PC-3 (cell line): ENCODE measurements around the gene NPFFR1. TPM values are rescaled to one million over a fixed set of nuclear protein-coding genes. Genes with fewer than 3 reads are reported as not detected.

ENCODE experiments used
- ATAC-seq: fragments of 200-7000 bp; cut with Tn5 transposase; 2 replicates; pipeline ENCODE4 v1.9.1; 2020; ENCODE audit warnings: mild to moderate bottlenecking, moderate library complexity
- BruUV-seq: library from RNA; stranded (reverse); fragments of 400-500 nt; replicated peaks from 2 replicates; lab custom pipeline; 2021; lab: Mats Ljungman, UMichigan
- CTCF ChIA-PET: fragments of 300-600 bp; sonication (Branson Sonifier 250); formaldehyde crosslinking; loops from one replicate; lab custom pipeline; 2022; ENCODE audit warnings: antibody characterized with exemption; lab: Charles Lee
- POLR2A ChIA-PET: fragments of 300-600 bp; sonication (Branson Sonifier 250); formaldehyde crosslinking; loops from one replicate; lab custom pipeline; 2022; ENCODE audit warnings: antibody characterized with exemption; ENCODE audit not compliant: unreplicated experiment; lab: Charles Lee
- DNase-seq: peaks from one replicate; pipeline ENCODE4 v3.0.0-alpha.2; 2015
- H2AFZ ChIP-seq: fragments of 300-600 bp; sonication (generic); 2 replicates; pipeline ENCODE4 v1.6.0; 2016; ENCODE audit warnings: antibody characterized with exemption, low read length
- H3F3A ChIP-seq: fragments of 300-600 bp; sonication (generic); one replicate; pipeline ENCODE4 v1.6.0; 2017; ENCODE audit warnings: antibody characterized with exemption, low read length, control low read depth, mild to moderate bottlenecking; ENCODE audit not compliant: unreplicated experiment
- H3K27ac ChIP-seq: fragments of 300-600 bp; sonication (generic); 2 replicates; pipeline ENCODE4 v1.5.1; 2016; ENCODE audit warnings: mild to moderate bottlenecking, low read length
- H3K27me3 ChIP-seq: fragments of 300-600 bp; sonication (generic); 2 replicates; pipeline ENCODE4 v1.6.1; 2016; ENCODE audit warnings: low read length, mixed read lengths
- H3K36me3 ChIP-seq: fragments of 300-600 bp; sonication (generic); 2 replicates; pipeline ENCODE4 v1.6.1; 2016; ENCODE audit warnings: low read depth, mixed run types, low read length, mixed read lengths
- H3K4me1 ChIP-seq: fragments of 300-600 bp; sonication (generic); 2 replicates; pipeline ENCODE4 v1.5.1; 2016; ENCODE audit warnings: low read length; ENCODE audit not compliant: insufficient read depth
- H3K4me2 ChIP-seq: fragments of 300-600 bp; sonication (generic); 2 replicates; pipeline ENCODE4 v1.6.0; 2016; ENCODE audit warnings: low read length
- H3K4me3 ChIP-seq: fragments of 300-600 bp; sonication (generic); 2 replicates; pipeline ENCODE4 v1.5.1; 2016; ENCODE audit warnings: mild to moderate bottlenecking, low read length, mixed read lengths
- H3K79me2 ChIP-seq: fragments of 300-600 bp; sonication (generic); 2 replicates; pipeline ENCODE4 v1.6.1; 2017; ENCODE audit warnings: low read length, mixed read lengths
- H3K9ac ChIP-seq: fragments of 300-600 bp; sonication (generic); 2 replicates; pipeline ENCODE4 v1.6.0; 2016; ENCODE audit warnings: mild to moderate bottlenecking, low read length
- H3K9me2 ChIP-seq: fragments of 300-600 bp; sonication (generic); replicated peaks from 2 replicates; pipeline ENCODE4 v1.6.1; 2016; ENCODE audit warnings: mixed run types, low read length, mixed read lengths
- H3K9me3 ChIP-seq: fragments of 300-600 bp; sonication (generic); 2 replicates; pipeline ENCODE4 v1.6.1; 2016; ENCODE audit warnings: low read length, mixed read lengths
- H4K20me1 ChIP-seq: fragments of 300-600 bp; sonication (generic); 2 replicates; pipeline ENCODE4 v1.6.1; 2016; ENCODE audit warnings: low read length, mixed read lengths
- EZH2 ChIP-seq: fragments of 300-600 bp; sonication (generic); IDR thresholded peaks from one replicate; pipeline ENCODE4 v1.6.1; 2017; ENCODE audit warnings: antibody characterized with exemption, mild to moderate bottlenecking, low read length; ENCODE audit not compliant: unreplicated experiment
- EZH2phosphoT487 ChIP-seq: fragments of 300-600 bp; sonication (generic); IDR thresholded peaks from 2 replicates; pipeline ENCODE4 v1.6.1; 2018; ENCODE audit warnings: mild to moderate bottlenecking, antibody characterized with exemption, low read length, borderline replicate concordance
- intact Hi-C: fragments of 100-400 bp; cut with micrococcal nuclease; formaldehyde crosslinking; loops from 2 replicates; pipeline ENCODE4 v1.9.0; 2023
- total RNA-seq: library from RNA; depleted of rRNA; stranded (reverse); fragments of >200 nt; gene quantifications from 2 replicates; pipeline ENCODE4 v1.2.3, GENCODE V29; 2014
- TF ChIP-seq, protein P1 (sequence below): fragments of 300-600 bp; sonication (generic); conservative IDR thresholded peaks from 2 replicates; pipeline ENCODE4 v1.5.1; 2017; ENCODE audit warnings: antibody characterized with exemption, low read depth, mild to moderate bottlenecking, low read length

The NPFFR1 gene
- total RNA-seq, 1 experiment from 2014 or later = not detected

GRCh38 chr10:70271996-70272924, 11.5 kb downstream of the NPFFR1 start:
- no peak for DNase-seq
- no TSS peak for BruUV-seq
- intact Hi-C loops = loop anchor here (2.0 to 5.0 kb wide), 2 partner anchors 49 to 60 kb away; no protein-coding TSS in a partner anchor
- H3F3A ChIP-seq = no peaks in the 10 kb centered on the region
- H3K4me1 ChIP-seq = peaks cover 8% of the 10 kb centered on the region
- H3K27ac ChIP-seq = no peak overlapping the region
- peak; percentile 17; the same call in 1 of the 2 replicates for ATAC-seq
- no peak overlapping the region for H3K4me3 ChIP-seq
- CTCF ChIA-PET = interaction anchor here (1.0 to 2.3 kb wide), 5 partner anchors 39 to 116 kb away, joined by 3 to 17 read pairs (median 8); partner anchors contain the start of gene PPA1
- TF ChIP-seq EZH2 = no peak
- no peak for TF ChIP-seq EZH2phosphoT487
- TF ChIP-seq, protein P1, sequence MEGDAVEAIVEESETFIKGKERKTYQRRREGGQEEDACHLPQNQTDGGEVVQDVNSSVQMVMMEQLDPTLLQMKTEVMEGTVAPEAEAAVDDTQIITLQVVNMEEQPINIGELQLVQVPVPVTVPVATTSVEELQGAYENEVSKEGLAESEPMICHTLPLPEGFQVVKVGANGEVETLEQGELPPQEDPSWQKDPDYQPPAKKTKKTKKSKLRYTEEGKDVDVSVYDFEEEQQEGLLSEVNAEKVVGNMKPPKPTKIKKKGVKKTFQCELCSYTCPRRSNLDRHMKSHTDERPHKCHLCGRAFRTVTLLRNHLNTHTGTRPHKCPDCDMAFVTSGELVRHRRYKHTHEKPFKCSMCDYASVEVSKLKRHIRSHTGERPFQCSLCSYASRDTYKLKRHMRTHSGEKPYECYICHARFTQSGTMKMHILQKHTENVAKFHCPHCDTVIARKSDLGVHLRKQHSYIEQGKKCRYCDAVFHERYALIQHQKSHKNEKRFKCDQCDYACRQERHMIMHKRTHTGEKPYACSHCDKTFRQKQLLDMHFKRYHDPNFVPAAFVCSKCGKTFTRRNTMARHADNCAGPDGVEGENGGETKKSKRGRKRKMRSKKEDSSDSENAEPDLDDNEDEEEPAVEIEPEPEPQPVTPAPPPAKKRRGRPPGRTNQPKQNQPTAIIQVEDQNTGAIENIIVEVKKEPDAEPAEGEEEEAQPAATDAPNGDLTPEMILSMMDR = no peak
- no peak overlapping the region for H2AFZ ChIP-seq
- POLR2A ChIA-PET = interaction anchor here (0.7 kb wide), 1 partner anchor 10 kb away, joined by 7 read pairs; no protein-coding TSS in a partner anchor
- no peaks in the 10 kb centered on the region for H3K9me3 ChIP-seq
- no peaks in the 10 kb centered on the region for H3K36me3 ChIP-seq
- no peaks in the 10 kb centered on the region for H3K9me2 ChIP-seq
- no peaks in the 10 kb centered on the region for H4K20me1 ChIP-seq
- H3K27me3 ChIP-seq = no peaks in the 10 kb centered on the region
- no peak overlapping the region for H3K9ac ChIP-seq
- no peak overlapping the region for H3K4me2 ChIP-seq
- H3K79me2 ChIP-seq = no peaks in the 10 kb centered on the region

- H3K4me3 ChIP-seq = no peak overlapping the region
- H4K20me1 ChIP-seq = no peaks in the 10 kb centered on the region
- no peaks in the 10 kb centered on the region for H3K79me2 ChIP-seq
- no peak overlapping the region for H3K9ac ChIP-seq
- ATAC-seq (no peak), DNase-seq (no peak)
- TF ChIP-seq, protein P1 = no peak
- TF ChIP-seq EZH2 = no peak
- TF ChIP-seq EZH2phosphoT487 = no peak
- H3K27ac ChIP-seq = no peak overlapping the region
- no peak overlapping the region for H3K4me2 ChIP-seq
- H3K27me3 ChIP-seq = no peaks in the 10 kb centered on the region
- H3K9me2 ChIP-seq = no peaks in the 10 kb centered on the region
- ChIA-PET CTCF (interaction anchor here (0.6 kb wide), 1 partner anchor 94 kb away, joined by 3 read pairs; no protein-coding TSS in a partner anchor), POLR2A (no interaction called here)
- peaks cover 16% of the 10 kb centered on the region for H3K4me1 ChIP-seq
- BruUV-seq = no TSS peak
- no peak overlapping the region for H2AFZ ChIP-seq
- no peaks in the 10 kb centered on the region for H3K36me3 ChIP-seq
- no peaks in the 10 kb centered on the region for H3F3A ChIP-seq
- no peaks in the 10 kb centered on the region for H3K9me3 ChIP-seq
- intact Hi-C loops = loop anchor here (5.0 kb wide), 1 partner anchor 61 kb away; no protein-coding TSS in a partner anchor
Observed at GRCh38 chr10:70270952-70271351, 12.9 kb downstream of the NPFFR1 start.
